Peyer's patch (tissue), 4 donors: ENCODE data around the gene ZNF326. TPM values are rescaled to one million over a fixed set of nuclear protein-coding genes. Genes with fewer than 3 reads are reported as not detected.

Experiments used
- DNase-seq, 3 donors: peaks; one replicate each; pipeline ENCODE4 v3.0.0-alpha.2; 2017 to 2019
- H3K27ac ChIP-seq, 4 donors: fragments of 200-600 bp; sonication (generic); one replicate each; pipeline ENCODE4 v1.5.1; 2016 to 2019
- H3K27me3 ChIP-seq, 2 donors: fragments of 200-600 bp; sonication (generic); one replicate each; pipeline ENCODE4 v1.5.1; 2019
- H3K36me3 ChIP-seq, 3 donors: fragments of 200-600 bp; sonication (generic); one replicate each; pipeline ENCODE4 v1.5.1; 2016 to 2019
- H3K4me1 ChIP-seq, 4 donors: fragments of 200-600 bp; sonication (generic); one replicate each; pipeline ENCODE4 v1.5.1; 2016 to 2019
- H3K4me3 ChIP-seq, 4 donors: fragments of 200-600 bp; sonication (generic); 1 replicate in 3 of 4; 2 replicates in 1 of 4; pipeline ENCODE4 v1.5.1; 2016 to 2019; ENCODE audit warnings: mild to moderate bottlenecking in 1 of 4
- H3K9me3 ChIP-seq, 4 donors: fragments of 200-600 bp; sonication (generic); one replicate each; pipeline ENCODE4 v1.5.1; 2016 to 2019; ENCODE audit warnings: mild to moderate bottlenecking in 1 of 4
- CTCF ChIP-seq, 6 experiments: fragments of 450-650 bp in 4 of 6; fragments of 200-600 bp in 2 of 6; sonication (generic) in 1 of 6; IDR thresholded peaks; one replicate each; pipeline ENCODE4 v1.5.1; 2017 to 2019; ENCODE audit warnings: antibody characterized with exemption in 6 of 6, mild to moderate bottlenecking in 3 of 6, moderate library complexity in 1 of 6
- POLR2A ChIP-seq, 2 donors: fragments of 450-650 bp; IDR thresholded peaks; one replicate each; pipeline ENCODE4 v1.5.1; 2017; ENCODE audit warnings: antibody characterized with exemption in 2 of 2, mild to moderate bottlenecking in 2 of 2, moderate library complexity in 2 of 2
- total RNA-seq, 4 donors: library from RNA; depleted of rRNA; stranded (reverse); fragments of >200 nt; gene quantifications; one replicate each; pipeline ENCODE4 v1.1.0, GENCODE V29; 2016

ZNF326 gene
- total RNA-seq, 4 donors from 2014 or later = 22.3 to 49.9 (median 47.1) TPM

DNA sequence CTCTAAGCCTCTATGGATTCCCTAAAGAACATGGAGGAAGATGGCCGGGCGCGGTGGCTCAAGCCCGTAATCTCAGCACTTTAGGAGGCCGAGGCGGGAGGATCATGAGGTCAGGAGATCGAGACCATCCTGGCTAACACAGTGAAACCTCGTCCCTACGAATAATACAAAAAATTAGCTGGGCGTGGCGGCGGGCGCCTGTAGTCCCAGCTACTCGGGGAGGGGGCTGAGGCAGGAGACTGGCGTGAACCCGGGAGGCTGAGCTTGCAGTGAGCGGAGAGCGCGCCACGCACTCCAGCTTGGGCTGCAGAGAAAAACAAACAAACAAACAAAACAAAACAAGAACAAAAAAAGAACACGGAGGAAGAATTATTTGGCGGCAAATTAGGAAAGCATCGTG lies 5.8 kb upstream of the ZNF326 start:
- Histone ChIP-seq H3K36me3 (no peaks in the 10 kb centered on the region), H3K27me3 (no peaks in the 10 kb centered on the region), H3K4me3 (no peak overlapping the region), H3K27ac (peak overlapping the region in 2 of 4 donors; percentile 82 to 86), H3K9me3 (no peaks in the 10 kb centered on the region), H3K4me1 (peaks cover 0 to 15% (median 0%) of the 10 kb centered on the region in 4 donors)
- no peak for DNase-seq
- no peak for TF ChIP-seq CTCF (IDR thresholded peaks at IDR 0.05)
- no peak for TF ChIP-seq POLR2A (IDR thresholded peaks at IDR 0.05)

GRCh38 chr1:89989799-89990198 lies 5.1 kb upstream of the ZNF326 start:
- H3K27me3 ChIP-seq = no peaks in the 10 kb centered on the region
- no peaks in the 10 kb centered on the region for H3K36me3 ChIP-seq
- H3K9me3 ChIP-seq = no peaks in the 10 kb centered on the region
- H3K4me1 ChIP-seq = peaks cover 0 to 15% (median 0%) of the 10 kb centered on the region in 4 donors
- TF ChIP-seq POLR2A (IDR thresholded peaks at IDR 0.05) (peak in 1 of 2 donors; percentile 46), CTCF (IDR thresholded peaks at IDR 0.05) (peak in 1 of 6 experiments; percentile 5)
- no peak overlapping the region for H3K4me3 ChIP-seq
- H3K27ac ChIP-seq = peak overlapping the region in 2 of 4 donors; percentile 82 to 86
- DNase-seq = peak in 1 of 3 donors; percentile 82

DNA sequence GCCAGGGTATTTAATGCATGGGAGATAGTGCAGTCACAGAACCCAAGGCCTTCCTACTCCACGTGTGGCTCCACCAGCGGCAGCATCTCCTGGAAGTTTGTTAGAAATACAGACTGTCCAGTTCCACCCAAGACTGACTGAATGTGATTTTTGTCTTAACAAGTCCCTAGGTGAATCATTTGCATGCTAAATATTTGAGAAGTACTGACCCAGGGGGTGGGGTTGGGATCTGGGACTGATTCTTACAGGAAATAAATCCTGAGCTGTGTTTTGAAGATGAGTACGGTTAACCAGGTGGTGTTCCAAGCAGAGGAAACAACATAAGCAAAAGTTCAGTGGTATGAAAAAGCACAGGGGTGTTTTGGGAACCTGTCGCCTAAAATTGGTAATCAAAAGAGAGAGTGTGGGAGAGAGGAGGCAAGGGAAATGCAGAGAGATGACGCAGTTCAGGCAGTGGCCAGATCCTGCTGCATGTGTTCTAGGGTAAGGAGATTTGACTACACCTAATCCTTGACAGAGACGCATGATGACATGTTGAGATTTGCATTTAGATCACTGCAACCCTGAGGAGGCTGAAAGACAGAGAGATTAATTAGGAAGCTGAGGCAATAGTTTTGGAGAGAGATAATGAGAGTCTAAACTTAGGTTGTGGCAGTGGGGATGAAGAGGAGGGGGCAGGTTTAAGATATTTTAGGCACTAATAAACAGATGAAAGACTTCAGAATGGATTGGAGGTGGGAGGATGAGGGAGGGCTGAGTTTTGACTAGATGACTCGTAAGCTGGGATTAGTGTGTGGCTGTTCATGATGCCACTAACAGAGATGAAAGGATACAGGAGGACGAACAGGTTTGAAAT lies 3.7 kb upstream of the ZNF326 start:
- Histone ChIP-seq H3K4me3 (no peak overlapping the region), H3K27ac (peak overlapping the region in 3 of 4 donors; percentile 63 to 86 (median 82)), H3K27me3 (no peaks in the 10 kb centered on the region), H3K9me3 (no peaks in the 10 kb centered on the region), H3K36me3 (no peaks in the 10 kb centered on the region), H3K4me1 (peaks cover 0 to 8% (median 2%) of the 10 kb centered on the region in 4 donors)
- no peak for TF ChIP-seq POLR2A (IDR thresholded peaks at IDR 0.05)
- TF ChIP-seq CTCF (IDR thresholded peaks at IDR 0.05) = no peak
- no peak for DNase-seq

GRCh38 chr1:89993541-89993940 lies 1.4 kb upstream of the ZNF326 start:
- no peak for DNase-seq
- Histone ChIP-seq H3K27me3 (no peaks in the 10 kb centered on the region), H3K27ac (no peak overlapping the region), H3K36me3 (peaks cover 0 to 6% (median 0%) of the 10 kb centered on the region in 3 donors), H3K9me3 (no peaks in the 10 kb centered on the region), H3K4me1 (peaks cover 0 to 29% (median 3%) of the 10 kb centered on the region in 4 donors), H3K4me3 (no peak overlapping the region)
- TF ChIP-seq CTCF (IDR thresholded peaks at IDR 0.05) (no peak), POLR2A (IDR thresholded peaks at IDR 0.05) (no peak)

DNA sequence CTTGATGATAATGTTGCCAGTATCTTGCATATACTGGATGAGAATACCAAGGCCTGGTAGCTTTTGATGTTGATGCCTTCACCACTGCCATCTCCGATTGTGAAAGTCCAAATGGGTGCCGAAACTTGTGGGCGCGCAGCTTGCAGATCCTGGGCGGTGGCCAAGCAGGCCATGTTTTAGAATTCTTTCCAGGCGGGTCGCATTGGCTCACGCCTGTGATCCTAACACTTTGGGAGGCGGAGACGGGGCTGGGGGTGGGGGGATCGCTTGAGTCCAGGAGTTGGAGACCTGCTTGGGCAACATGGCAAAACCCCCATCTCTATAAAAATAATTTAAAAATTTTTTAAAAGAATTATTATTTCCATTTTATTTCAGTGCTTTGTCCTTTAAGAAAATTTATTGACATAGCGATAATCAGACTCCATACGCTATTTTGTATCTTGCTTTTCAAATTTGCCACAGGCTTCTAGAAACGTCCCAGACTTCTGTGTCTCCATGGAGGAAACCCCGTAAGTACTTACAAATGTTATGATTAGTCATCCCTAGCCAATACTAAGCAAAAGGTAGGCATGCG lies 592 bp upstream of the ZNF326 start:
- TF ChIP-seq CTCF (IDR thresholded peaks at IDR 0.05) = no peak
- no peak for TF ChIP-seq POLR2A (IDR thresholded peaks at IDR 0.05)
- DNase-seq = peak in 1 of 3 donors; percentile 51

More for the DNA sequence above, 592 bp upstream of the ZNF326 start:
- peaks cover 0 to 6% (median 0%) of the 10 kb centered on the region in 3 donors for H3K36me3 ChIP-seq
- peak overlapping the region; percentile 90 to 99 (median 94) for H3K27ac ChIP-seq
- no peaks in the 10 kb centered on the region for H3K27me3 ChIP-seq
- peaks cover 0 to 24% (median 3%) of the 10 kb centered on the region in 4 donors for H3K4me1 ChIP-seq
- peak overlapping the region; percentile 78 to 96 (median 96) for H3K4me3 ChIP-seq
- H3K9me3 ChIP-seq = no peaks in the 10 kb centered on the region
